ENCODE data around the gene FBXO28. TPM values are rescaled to one million over a fixed set of nuclear protein-coding genes. Genes with fewer than 3 reads are reported as not detected.
A peak's percentile ranks its signal among the peaks of the same experiment; 100 is the strongest.
"Not testable (repeated sequence)": the region's sequence is repeated elsewhere in the genome, so short reads cannot be mapped to it uniquely, and the experiment has no call there.

The FBXO28 gene
- total RNA-seq, 2 donors from 2014 or later: 19.7 to 23.7 TPM

GRCh38 chr1:224205931-224206538, 92.1 kb downstream of the FBXO28 start:
- H3K36me3 Mint-ChIP-seq (ENCODE audit: insufficient read depth in 2 of 2); H3K27me3 Mint-ChIP-seq (ENCODE audit: low read depth); ATAC-seq (replicated peaks in 1 of 2); DNase-seq; H3K9me3 Mint-ChIP-seq; H3K27ac Mint-ChIP-seq: not testable (repeated sequence)
- H3K4me1 Mint-ChIP-seq (ENCODE audit: low read depth): peaks cover 20% of the 10 kb centered on the region
- H3K4me3 Mint-ChIP-seq: peak overlapping the region; percentile 77 to 80

DNA sequence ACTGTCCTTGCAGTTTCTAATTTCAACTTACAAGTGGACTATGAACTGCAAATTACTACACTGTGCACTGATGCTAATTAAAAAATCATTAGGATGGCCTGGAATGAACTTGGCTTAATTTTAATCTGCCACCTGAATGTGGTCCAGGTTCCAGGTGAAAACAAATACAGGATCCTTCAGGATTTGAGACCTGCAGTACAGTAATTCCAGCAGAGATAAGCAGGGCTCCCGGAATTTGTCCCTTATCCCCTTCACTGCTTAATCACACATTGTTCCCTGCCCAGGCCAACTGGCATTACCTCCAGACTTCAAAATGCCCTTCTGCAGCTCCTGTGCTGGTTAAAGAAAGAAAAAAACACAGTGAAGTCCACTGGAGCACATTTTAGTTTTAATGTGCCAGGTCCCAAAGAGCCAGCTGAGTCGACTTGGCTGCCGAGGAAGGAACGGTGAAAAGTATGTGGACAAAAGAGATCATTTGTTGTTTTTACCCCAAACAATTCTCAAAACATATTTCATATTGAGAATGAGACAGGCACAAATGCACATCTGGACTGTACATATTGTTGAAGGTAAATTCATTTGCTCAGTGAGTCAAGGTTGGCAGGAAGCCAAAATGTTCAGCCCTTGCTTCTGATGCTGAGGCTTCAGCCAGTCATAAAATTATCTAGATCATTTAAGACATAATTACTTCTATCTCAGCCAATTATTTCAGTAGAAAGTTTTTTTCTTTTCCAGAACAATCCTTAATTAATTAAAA, 97.5 kb downstream of the FBXO28 start:
- ATAC-seq (replicated peaks in 1 of 2): no peak

More for the DNA sequence above, 97.5 kb downstream of the FBXO28 start:
- Mint-ChIP-seq H3K27ac (no peak overlapping the region), H3K9me3 (no peaks in the 10 kb centered on the region), H3K4me1 (ENCODE audit: low read depth) (peaks cover 11% of the 10 kb centered on the region), H3K4me3 (no peak overlapping the region), H3K36me3 (ENCODE audit: insufficient read depth in 2 of 2) (no peaks in the 10 kb centered on the region), H3K27me3 (ENCODE audit: low read depth) (no peaks in the 10 kb centered on the region)
- DNase-seq: no peak

Other genes with a start within 250 kb of the FBXO28 start
- 10 to 100 TPM; 26.0 to 43.1 TPM for gene DEGS1, start 69.1 kb downstream of the FBXO28 start, total RNA-seq
- 10 to 100 TPM; 39.0 to 51.7 TPM for gene NVL, start 216.1 kb downstream of the FBXO28 start, total RNA-seq
- gene CNIH4, start 242.8 kb downstream of the FBXO28 start, total RNA-seq: 10 to 100 TPM; 50.3 to 55.3 TPM

All from activated T-cell treated with anti-CD3 and anti-CD28 coated beads, Interleukin-2, amount 50 U/mL, for 72 hours (primary cell).